MM.1S (cell line): ENCODE data around the gene SERPINE2.

Experiments
- EZH2 ChIP-seq: fragments of 300-600 bp; sonication (generic); optimal IDR thresholded peaks from 2 replicates; pipeline ENCODE3; 2017; ENCODE audit warnings: low read depth, mild to moderate bottlenecking, antibody characterized with exemption, low read length, mixed read lengths
- EZH2phosphoT487 ChIP-seq: fragments of 300-600 bp; sonication (generic); IDR thresholded peaks from 2 replicates; pipeline ENCODE4 v1.6.1; 2018; ENCODE audit warnings: antibody characterized with exemption, low read length
- TF ChIP-seq, protein P1 (sequence below): fragments of 300-600 bp; sonication (generic); IDR thresholded peaks from 2 replicates; pipeline ENCODE4 v1.5.1; 2016; ENCODE audit warnings: antibody characterized with exemption, low read length, mixed read lengths

DNA sequence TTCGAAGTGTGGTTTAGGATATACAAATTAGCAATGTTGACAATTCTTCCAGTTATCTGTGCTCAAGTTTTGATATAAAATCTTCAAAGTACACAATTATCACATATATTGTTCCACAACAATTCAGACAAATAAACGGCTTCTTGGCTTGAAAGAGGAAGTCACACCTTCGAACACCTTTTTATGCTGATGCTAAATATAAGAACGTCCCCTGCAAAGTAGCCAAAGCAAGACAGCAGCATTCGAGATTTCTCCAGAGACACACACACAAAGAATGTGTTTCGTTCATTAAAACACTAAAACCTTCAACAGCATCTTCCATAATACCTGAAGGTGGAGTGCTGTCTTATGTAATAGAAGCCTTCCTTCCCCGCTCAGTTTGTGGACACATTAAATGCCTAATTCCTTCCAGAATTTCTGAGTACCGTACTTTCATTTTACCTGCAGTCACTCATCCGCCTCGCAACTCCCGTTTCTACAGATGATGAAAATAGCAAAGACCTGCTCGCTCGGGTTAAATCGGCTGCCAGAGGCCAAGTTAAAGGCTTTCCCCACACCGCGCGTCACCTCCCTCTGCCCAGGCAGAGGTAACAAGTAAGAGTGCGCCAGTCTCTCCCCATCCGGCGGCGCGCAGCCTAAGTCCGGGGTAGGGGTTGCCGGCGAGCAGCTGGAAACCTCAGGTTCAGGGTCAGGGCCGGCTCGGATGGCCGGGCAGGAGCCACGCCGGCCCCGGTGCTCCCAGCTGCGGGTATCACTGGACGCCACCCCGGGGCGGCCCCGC, 847 bp downstream of the SERPINE2 start:
- TF ChIP-seq, protein P1, sequence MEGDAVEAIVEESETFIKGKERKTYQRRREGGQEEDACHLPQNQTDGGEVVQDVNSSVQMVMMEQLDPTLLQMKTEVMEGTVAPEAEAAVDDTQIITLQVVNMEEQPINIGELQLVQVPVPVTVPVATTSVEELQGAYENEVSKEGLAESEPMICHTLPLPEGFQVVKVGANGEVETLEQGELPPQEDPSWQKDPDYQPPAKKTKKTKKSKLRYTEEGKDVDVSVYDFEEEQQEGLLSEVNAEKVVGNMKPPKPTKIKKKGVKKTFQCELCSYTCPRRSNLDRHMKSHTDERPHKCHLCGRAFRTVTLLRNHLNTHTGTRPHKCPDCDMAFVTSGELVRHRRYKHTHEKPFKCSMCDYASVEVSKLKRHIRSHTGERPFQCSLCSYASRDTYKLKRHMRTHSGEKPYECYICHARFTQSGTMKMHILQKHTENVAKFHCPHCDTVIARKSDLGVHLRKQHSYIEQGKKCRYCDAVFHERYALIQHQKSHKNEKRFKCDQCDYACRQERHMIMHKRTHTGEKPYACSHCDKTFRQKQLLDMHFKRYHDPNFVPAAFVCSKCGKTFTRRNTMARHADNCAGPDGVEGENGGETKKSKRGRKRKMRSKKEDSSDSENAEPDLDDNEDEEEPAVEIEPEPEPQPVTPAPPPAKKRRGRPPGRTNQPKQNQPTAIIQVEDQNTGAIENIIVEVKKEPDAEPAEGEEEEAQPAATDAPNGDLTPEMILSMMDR = no peak
- TF ChIP-seq EZH2phosphoT487 = no peak
- no peak for TF ChIP-seq EZH2
